LNCaP clone FGC (cell line): ENCODE measurements around the gene RASL10A.
"Not testable (repeated sequence)": the region's sequence is repeated elsewhere in the genome, so short reads cannot be mapped to it uniquely, and the experiment has no call there.

Experiments used
- DNase-seq: peaks from one replicate; pipeline ENCODE4 v3.0.0-alpha.2; 2011; ENCODE audit warnings: low read depth
- H3K4me3 ChIP-seq: 2 replicates; pipeline ENCODE4 v1.5.1; 2011; ENCODE audit warnings: mild to moderate bottlenecking, low read depth, low read length, control low read depth
- TF ChIP-seq, protein P1 (sequence below): IDR thresholded peaks from 2 replicates; pipeline ENCODE4 v1.5.1; 2012; ENCODE audit warnings: mild to moderate bottlenecking; ENCODE audit not compliant: control insufficient read depth, insufficient read depth; ENCODE audit errors: extremely low read depth

The RASL10A gene, protein sequence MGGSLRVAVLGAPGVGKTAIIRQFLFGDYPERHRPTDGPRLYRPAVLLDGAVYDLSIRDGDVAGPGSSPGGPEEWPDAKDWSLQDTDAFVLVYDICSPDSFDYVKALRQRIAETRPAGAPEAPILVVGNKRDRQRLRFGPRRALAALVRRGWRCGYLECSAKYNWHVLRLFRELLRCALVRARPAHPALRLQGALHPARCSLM

DNA sequence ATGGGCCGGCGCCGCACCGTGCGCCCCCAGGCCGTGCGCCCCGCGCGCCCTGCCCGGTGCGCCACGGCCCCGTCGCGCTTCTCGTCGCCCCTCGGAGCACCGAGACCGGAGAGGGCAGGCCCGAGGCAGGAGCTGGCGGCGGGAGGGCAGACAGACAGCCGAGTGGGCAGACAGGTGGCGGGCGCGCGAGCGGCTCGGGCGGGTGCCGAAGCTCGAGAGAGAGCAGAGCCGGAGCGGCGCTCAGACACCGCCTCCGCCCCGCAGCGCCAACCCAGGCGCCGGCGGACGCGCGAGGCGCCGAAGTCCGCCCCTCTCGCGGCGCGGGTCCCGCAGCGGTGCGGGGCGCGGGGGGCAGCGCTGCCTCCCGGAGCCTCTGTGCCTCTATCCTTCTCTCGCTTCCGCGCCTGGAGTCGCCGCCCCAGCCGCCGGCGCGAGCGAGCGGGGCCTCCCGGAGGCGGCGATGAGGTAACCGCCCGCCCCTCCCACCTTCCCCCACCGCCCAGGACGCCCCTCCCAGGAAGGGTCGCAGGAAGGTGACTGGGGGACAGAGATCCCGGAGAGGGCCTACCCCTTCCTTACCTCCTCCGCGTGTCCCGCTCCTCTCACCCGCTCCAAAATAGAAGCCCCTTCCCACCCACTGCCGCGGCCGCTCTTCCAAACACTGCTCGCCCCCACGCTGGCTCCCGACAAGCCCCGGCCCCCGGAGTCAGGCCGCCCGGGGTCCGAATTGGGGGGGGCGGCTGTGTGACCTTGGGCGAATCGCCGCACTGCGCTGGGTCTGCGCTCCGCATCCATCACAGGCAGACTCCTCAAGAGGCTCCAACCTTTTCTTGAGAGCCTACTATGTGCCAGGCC, at the start of gene RASL10A:
Gene RASL10A (minus strand): TSS at position 412 of the 855 bp plus-strand sequence. CDS start 451 bp downstream, outside the sequence.
- no peak for DNase-seq
- H3K4me3 ChIP-seq: no peak within 1 kb of the TSS
- TF ChIP-seq, protein P1, sequence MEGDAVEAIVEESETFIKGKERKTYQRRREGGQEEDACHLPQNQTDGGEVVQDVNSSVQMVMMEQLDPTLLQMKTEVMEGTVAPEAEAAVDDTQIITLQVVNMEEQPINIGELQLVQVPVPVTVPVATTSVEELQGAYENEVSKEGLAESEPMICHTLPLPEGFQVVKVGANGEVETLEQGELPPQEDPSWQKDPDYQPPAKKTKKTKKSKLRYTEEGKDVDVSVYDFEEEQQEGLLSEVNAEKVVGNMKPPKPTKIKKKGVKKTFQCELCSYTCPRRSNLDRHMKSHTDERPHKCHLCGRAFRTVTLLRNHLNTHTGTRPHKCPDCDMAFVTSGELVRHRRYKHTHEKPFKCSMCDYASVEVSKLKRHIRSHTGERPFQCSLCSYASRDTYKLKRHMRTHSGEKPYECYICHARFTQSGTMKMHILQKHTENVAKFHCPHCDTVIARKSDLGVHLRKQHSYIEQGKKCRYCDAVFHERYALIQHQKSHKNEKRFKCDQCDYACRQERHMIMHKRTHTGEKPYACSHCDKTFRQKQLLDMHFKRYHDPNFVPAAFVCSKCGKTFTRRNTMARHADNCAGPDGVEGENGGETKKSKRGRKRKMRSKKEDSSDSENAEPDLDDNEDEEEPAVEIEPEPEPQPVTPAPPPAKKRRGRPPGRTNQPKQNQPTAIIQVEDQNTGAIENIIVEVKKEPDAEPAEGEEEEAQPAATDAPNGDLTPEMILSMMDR: no peak

DNA sequence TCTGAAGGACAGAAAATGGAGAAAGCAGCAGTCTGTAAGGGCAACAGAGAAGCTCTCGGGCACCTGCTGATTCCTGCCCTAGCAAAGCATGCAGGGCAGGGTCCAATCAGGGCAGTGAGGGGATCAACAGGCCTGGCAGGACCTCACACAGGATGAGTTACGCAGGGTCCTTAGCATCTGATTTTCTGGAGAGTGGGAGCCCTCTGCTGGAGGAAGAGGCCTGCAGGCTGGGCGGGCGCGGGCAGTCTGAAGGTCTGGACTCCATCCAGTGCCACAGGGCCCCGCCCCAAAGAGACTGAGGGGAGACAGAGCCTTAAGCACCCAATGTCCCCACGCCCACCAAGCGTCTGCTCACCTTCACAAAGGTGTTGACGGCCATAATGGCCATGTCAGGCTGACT, 44.0 kb upstream of the RASL10A start:
- H3K4me3 ChIP-seq: no peak overlapping the region
- TF ChIP-seq, protein P1: peak; percentile 39
- DNase-seq: no peak

DNA sequence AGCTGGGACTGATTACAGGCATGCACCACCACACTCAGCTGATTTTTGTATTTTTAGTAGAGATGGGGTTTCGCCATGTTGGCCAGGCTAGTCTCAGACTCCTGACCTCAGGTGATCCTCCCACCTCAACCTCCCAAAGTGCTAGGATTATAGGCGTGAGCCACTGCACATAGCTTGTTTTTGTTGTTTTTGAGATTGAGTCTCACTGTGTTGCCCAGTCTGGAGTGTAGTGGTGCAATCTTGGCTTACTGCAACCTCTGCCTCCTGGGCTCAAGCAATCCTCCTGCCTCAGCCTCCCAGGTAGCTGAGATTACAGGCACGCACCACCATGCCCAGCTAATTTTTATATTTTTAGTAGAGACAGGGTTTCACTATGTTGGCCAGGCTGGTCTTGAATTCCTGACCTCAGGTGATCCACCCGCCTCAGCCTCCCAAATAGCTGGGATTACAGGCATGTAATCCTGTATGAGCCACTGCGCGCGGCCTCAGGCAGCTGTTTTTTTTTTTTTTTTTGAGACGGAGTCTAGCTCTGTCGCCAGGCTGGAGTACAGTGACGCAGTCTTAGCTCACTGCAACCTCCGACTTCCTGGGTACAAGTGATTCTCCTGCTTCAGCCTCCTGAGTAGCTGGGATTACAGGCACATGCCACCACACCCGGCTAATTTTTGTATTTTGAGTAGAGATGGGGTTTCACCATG, 41.8 kb upstream of the RASL10A start:
- not testable (repeated sequence) for DNase-seq, H3K4me3 ChIP-seq

DNA sequence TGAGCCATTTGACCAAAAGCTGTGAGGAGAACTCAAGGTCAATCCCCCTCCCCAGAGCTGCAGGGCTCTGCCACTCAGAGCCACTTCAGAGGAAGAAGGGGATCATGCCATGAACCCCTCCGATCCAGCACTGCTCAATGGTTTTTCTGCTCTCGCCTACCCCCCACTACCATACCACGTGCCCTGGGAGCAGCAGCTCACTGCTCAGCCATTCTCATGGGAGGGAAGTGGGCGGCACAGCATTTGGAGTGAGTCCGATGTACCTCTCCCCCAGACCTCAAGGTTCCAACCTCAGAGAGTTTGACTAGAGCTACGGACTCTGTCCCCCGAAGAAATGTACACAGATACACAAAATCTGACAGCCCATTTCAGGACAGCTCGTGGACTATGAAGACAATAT, 38.4 kb upstream of the RASL10A start:
- no peak for DNase-seq
- TF ChIP-seq, protein P1: no peak
- H3K4me3 ChIP-seq: no peak overlapping the region

DNA sequence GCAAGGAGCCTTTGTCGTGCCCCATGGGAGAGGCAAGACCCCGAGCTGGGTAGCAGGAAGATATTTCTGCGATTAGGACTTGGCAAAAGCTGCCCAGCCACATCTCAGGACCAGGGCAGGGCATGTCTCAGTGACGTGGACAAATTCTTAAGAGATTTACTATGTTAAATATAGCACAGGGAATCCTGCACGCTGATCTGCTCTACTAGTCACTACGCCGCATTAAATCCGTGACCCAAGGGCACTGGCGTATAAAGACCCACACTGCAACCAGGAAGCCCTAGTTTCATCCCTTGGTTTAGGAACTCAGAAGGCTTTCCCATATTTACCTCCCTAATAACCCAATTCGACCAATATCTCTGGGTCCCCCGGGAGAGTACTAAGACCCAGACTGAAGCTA, 37.8 kb upstream of the RASL10A start:
- H3K4me3 ChIP-seq: no peak overlapping the region
- no peak for DNase-seq
- TF ChIP-seq, protein P1: no peak

DNA sequence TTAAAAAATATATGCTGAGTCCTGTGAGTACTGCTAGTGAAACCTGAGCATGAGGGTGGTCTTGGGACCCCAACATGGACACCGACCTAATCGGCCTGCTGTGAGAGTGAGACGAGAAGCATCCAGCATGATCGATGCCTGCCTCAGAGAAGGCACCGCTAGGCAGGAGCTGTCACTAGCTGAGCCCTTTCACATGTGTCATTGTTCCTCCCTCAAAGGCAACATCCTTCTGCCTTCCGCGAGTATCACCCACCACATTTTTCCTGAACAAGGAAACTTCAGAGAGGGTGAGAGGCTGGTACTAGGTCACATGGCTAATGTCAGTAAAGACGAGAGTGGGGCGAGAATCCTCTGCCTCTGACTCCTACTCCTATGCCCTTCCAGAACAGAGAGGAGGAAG, 37.3 kb upstream of the RASL10A start:
- H3K4me3 ChIP-seq: no peak overlapping the region
- TF ChIP-seq, protein P1: no peak
- no peak for DNase-seq

DNA sequence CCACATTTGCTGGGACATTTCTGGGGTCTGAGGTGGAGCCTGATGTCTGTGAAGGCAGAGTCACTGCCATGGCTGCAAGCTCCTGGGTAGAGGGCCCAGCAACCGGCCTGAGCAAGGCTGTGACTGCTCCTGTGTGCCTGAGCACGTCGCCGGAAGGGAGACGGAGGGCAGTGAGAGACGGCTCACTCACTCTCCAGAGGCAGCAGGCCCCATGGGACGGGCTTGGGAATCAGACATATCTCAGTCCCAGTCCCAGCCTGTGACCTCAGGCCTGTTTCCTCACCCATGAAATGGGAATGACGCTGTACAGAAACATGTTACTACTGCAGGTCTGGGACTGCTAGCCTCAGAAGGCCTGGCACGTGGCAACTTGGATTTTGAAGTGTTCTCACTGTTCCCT, 36.4 kb upstream of the RASL10A start:
- TF ChIP-seq, protein P1: no peak
- no peak overlapping the region for H3K4me3 ChIP-seq
- DNase-seq: no peak
